ENCODE results near the gene C10orf67.

C10orf67 gene

GRCh38 chr10:23199768-23200511 is 144.7 kb downstream of the C10orf67 start:
- peaks cover 100% of the 10 kb centered on the region for H3K27me3 ChIP-seq (ENCODE audit: insufficient read depth, low read length)
- no peak overlapping the region for H3K9ac ChIP-seq (ENCODE audit: low read depth, low read length)
- H3K27ac ChIP-seq (ENCODE audit: low read length) = no peak overlapping the region
- H3K36me3 ChIP-seq (ENCODE audit: insufficient read depth, low read depth, low read length) = no peaks in the 10 kb centered on the region
- H3K9me3 ChIP-seq (ENCODE audit: insufficient read depth, low read depth, low read length) = 0 out of 2 replicates have a peak, but pooled peaks cover 7% of the 10 kb centered on the region
- peaks cover 7% of the 10 kb centered on the region; the same call in 1 of the 2 replicates for H3K4me1 ChIP-seq (ENCODE audit: insufficient read depth, low read length)
- peak overlapping the region; percentile 66; the same call in 1 of the 2 replicates for H3K4me3 ChIP-seq (ENCODE audit: low read length)

DNA sequence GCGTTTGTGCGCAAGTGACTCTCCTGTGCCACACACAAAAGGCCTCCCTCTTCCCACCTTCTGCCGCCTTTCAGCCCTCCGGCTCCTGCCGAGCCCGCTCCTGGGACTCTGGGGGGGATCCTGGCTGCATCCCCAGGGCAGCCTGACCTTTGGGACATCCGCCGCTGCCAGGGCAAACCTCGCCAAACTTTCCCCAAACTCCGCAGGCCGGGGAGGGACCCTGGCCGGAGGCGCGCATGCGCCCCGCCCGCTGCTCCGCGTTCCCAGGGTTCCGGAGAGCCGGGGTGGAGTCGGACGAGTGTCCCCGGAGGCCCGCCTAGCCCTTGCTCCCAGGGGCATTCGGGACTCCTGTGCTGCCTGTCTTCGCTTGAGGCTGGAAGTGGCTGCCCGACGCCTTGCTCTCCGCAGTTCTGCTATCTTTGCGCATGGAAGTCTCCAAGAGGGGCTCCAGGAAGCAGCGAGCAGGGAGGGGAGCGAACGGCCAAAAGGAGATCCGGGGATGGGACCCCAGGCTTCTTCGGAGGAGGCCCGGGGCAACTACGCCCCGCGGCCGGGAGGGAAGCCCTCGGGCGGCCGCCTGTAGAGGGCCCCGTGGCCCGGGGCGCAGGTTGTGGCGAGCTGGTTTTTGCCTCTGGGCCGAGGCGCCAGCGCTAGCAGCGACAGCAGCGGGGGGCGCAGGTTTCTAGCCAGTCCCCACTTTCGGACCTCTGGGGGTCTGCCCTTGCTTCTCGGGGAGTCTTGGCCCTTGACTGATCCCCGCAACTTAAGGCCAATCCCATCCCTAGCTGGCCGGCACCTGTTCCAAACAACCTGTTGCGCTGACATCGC is 145.4 kb downstream of the C10orf67 start:
- Histone ChIP-seq H3K9ac (ENCODE audit: low read depth, low read length) (no peak overlapping the region), H3K4me1 (ENCODE audit: insufficient read depth, low read length) (peaks cover 2% of the 10 kb centered on the region; the same call in 1 of the 2 replicates), H3K36me3 (ENCODE audit: insufficient read depth, low read depth, low read length) (no peaks in the 10 kb centered on the region), H3K9me3 (ENCODE audit: insufficient read depth, low read depth, low read length) (peaks cover 14% of the 10 kb centered on the region; the same call in 1 of the 2 replicates), H3K4me3 (ENCODE audit: low read length) (peak overlapping the region; percentile 66), H3K27me3 (ENCODE audit: insufficient read depth, low read length) (peaks cover 100% of the 10 kb centered on the region), H3K27ac (ENCODE audit: low read length) (no peak overlapping the region)

DNA sequence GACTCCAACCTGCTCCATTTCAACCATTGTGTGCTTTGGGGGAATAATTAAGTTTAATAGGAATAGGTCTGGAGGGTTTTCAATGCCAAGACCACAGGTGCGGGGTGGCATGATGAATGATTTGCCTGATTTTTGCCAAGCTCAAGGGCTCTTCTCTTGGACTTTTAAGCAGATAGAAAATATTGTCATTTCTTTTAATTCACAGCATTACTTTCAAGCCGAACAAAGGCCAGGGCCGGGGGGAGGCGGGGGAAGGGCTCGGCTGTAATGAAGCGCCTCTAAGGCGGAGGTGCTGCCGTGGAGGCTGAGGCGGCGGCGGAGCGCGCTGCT is 146.0 kb downstream of the C10orf67 start:
- Histone ChIP-seq H3K27ac (ENCODE audit: low read length) (no peak overlapping the region), H3K36me3 (ENCODE audit: insufficient read depth, low read depth, low read length) (no peaks in the 10 kb centered on the region), H3K9me3 (ENCODE audit: insufficient read depth, low read depth, low read length) (peaks cover 16% of the 10 kb centered on the region; the same call in 1 of the 2 replicates), H3K9ac (ENCODE audit: low read depth, low read length) (no peak overlapping the region), H3K4me1 (ENCODE audit: insufficient read depth, low read length) (0 out of 2 replicates have a peak, but pooled peaks cover 2% of the 10 kb centered on the region), H3K4me3 (ENCODE audit: low read length) (peak overlapping the region; percentile 66; the same call in 1 of the 2 replicates), H3K27me3 (ENCODE audit: insufficient read depth, low read length) (peaks cover 100% of the 10 kb centered on the region)

DNA sequence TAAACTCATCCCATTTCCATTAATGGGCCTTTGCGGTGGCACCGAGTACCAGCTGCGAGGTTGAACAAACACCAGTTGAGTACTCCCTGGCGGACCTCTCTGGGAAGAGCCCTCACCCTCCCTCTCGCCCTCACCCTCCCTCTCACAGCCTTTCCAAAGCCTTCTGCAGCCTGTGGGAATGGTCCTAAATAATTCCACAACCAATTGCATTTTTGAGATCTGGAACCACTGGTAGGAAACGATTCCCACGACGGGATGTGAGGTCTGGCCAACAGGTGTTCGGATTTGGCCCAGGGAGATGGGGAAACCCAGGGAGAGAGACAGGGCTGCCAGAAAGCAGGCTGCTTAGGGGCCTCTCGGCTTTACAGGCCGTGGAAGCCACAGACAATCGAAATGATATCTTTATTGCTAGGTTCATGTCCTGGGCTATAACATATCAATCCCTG is 147.2 kb downstream of the C10orf67 start:
- Histone ChIP-seq H3K27me3 (ENCODE audit: insufficient read depth, low read length) (peaks cover 100% of the 10 kb centered on the region), H3K9me3 (ENCODE audit: insufficient read depth, low read depth, low read length) (peaks cover 16% of the 10 kb centered on the region; the same call in 1 of the 2 replicates), H3K9ac (ENCODE audit: low read depth, low read length) (no peak overlapping the region), H3K4me1 (ENCODE audit: insufficient read depth, low read length) (0 out of 2 replicates have a peak, but pooled peaks cover 2% of the 10 kb centered on the region), H3K36me3 (ENCODE audit: insufficient read depth, low read depth, low read length) (no peaks in the 10 kb centered on the region), H3K27ac (ENCODE audit: low read length) (no peak overlapping the region), H3K4me3 (ENCODE audit: low read length) (no peak overlapping the region)

DNA sequence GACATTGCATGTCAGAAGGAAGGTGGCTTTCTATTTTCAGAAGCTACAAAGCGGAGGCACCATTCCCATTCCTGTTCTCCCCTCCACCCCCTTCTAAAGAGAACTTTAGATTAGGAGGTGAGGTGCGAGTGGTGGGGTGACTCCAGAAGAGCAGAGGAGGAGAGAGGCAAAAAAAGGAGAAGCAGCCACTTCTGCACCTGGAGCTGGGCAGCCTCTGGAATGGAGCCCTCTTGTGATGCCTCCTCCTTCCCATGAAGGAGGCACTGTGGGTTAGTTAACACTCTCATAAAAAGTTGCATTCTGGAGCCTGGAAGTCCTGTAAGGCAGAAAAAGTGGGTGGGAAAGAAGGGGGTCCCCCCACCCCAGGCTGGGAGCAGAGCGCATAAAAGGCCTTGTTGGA is 147.7 kb downstream of the C10orf67 start:
- Histone ChIP-seq H3K36me3 (ENCODE audit: insufficient read depth, low read depth, low read length) (no peaks in the 10 kb centered on the region), H3K27me3 (ENCODE audit: insufficient read depth, low read length) (peaks cover 100% of the 10 kb centered on the region), H3K4me3 (ENCODE audit: low read length) (no peak overlapping the region), H3K9me3 (ENCODE audit: insufficient read depth, low read depth, low read length) (peaks cover 13% of the 10 kb centered on the region; the same call in 1 of the 2 replicates), H3K27ac (ENCODE audit: low read length) (no peak overlapping the region), H3K9ac (ENCODE audit: low read depth, low read length) (no peak overlapping the region), H3K4me1 (ENCODE audit: insufficient read depth, low read length) (0 out of 2 replicates have a peak, but pooled peaks cover 2% of the 10 kb centered on the region)

GRCh38 chr10:23195846-23196600 is 148.6 kb downstream of the C10orf67 start:
- H3K4me3 ChIP-seq (ENCODE audit: low read length) = no peak overlapping the region
- H3K9ac ChIP-seq (ENCODE audit: low read depth, low read length) = no peak overlapping the region
- peaks cover 13% of the 10 kb centered on the region; the same call in 1 of the 2 replicates for H3K9me3 ChIP-seq (ENCODE audit: insufficient read depth, low read depth, low read length)
- H3K36me3 ChIP-seq (ENCODE audit: insufficient read depth, low read depth, low read length) = no peaks in the 10 kb centered on the region
- H3K4me1 ChIP-seq (ENCODE audit: insufficient read depth, low read length) = peaks cover 5% of the 10 kb centered on the region; the same call in 1 of the 2 replicates
- H3K27ac ChIP-seq (ENCODE audit: low read length) = no peak overlapping the region
- H3K27me3 ChIP-seq (ENCODE audit: insufficient read depth, low read length) = peaks cover 100% of the 10 kb centered on the region

DNA sequence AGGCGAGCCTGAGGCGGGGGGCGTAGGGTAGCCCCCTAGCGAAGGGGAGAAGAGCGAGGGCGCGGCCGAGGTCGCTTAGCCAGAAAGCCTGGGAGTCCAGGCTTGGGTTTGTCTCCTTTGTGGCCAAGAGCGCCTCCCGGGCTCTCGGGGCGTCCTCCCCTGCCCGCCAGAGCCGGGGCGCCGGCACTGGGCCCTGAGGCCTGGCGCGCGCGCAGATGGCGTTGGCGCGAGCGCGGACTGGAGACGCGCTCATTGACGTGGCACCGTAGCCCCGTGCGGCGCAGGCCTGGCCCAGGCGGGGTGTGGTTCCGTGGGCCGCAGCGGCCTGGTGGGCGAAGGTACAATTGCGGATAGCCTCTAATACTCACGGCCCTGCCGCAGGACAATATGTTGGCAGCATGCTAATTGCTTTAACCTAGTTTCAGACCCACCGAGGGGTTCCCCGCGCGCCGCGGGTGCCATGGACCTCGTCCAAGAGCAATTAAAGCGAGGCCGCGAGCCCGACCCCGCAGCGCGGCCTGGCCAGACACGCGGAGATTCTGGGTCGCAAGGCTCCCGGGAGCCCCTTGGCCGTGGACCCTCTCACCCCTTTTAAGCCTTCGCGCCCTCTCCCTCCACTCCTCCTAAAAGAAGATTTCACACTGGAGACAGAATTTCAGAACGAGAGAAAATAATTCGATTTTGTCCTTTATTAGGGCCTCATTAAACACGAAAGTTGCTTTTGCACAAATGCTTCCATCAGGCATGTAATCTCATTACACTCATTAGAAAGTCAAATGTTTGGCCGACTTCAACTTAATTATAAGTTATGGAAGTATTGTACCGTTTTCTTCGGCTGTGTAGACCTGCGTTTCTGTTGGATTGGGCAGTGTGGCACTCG is 149.4 kb downstream of the C10orf67 start:
- Histone ChIP-seq H3K4me1 (ENCODE audit: insufficient read depth, low read length) (peaks cover 13% of the 10 kb centered on the region; the same call in 1 of the 2 replicates), H3K27ac (ENCODE audit: low read length) (no peak overlapping the region), H3K4me3 (ENCODE audit: low read length) (no peak overlapping the region), H3K27me3 (ENCODE audit: insufficient read depth, low read length) (peaks cover 100% of the 10 kb centered on the region), H3K36me3 (ENCODE audit: insufficient read depth, low read depth, low read length) (no peaks in the 10 kb centered on the region), H3K9me3 (ENCODE audit: insufficient read depth, low read depth, low read length) (peaks cover 15% of the 10 kb centered on the region; the same call in 1 of the 2 replicates), H3K9ac (ENCODE audit: low read depth, low read length) (no peak overlapping the region)

DNA sequence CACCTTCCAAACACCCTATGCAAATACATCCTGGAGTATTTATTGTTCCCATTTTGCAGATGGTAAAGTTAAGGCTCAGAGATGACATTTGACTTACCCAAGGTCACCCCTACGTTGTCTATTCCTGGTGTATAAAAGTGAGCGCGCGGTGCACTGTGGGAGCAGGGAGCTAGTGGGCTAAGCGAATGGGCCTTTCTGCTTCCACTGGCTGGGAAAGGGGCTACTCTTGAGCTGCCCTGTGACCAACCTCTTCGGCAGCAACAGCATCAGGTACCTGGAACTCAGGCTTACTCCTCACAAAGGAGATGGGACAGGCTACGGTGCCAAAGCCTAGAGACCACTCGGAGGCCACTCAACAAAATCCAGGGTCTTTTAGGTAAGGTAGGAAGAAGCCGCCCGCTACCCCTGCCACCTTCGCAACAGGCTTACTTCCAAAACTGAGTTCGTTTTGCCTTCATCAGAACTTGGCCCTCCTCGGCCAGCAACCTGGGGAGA is 150.1 kb downstream of the C10orf67 start:
- no peaks in the 10 kb centered on the region for H3K36me3 ChIP-seq (ENCODE audit: insufficient read depth, low read depth, low read length)
- no peak overlapping the region for H3K27ac ChIP-seq (ENCODE audit: low read length)
- H3K4me1 ChIP-seq (ENCODE audit: insufficient read depth, low read length) = peaks cover 11% of the 10 kb centered on the region; the same call in 1 of the 2 replicates
- peaks cover 100% of the 10 kb centered on the region for H3K27me3 ChIP-seq (ENCODE audit: insufficient read depth, low read length)
- H3K9ac ChIP-seq (ENCODE audit: low read depth, low read length) = no peak overlapping the region
- peaks cover 16% of the 10 kb centered on the region; the same call in 1 of the 2 replicates for H3K9me3 ChIP-seq (ENCODE audit: insufficient read depth, low read depth, low read length)
- H3K4me3 ChIP-seq (ENCODE audit: low read length) = no peak overlapping the region

GRCh38 chr10:23193435-23194074 is 151.0 kb downstream of the C10orf67 start:
- Histone ChIP-seq H3K36me3 (ENCODE audit: insufficient read depth, low read depth, low read length) (no peaks in the 10 kb centered on the region), H3K4me1 (ENCODE audit: insufficient read depth, low read length) (peaks cover 11% of the 10 kb centered on the region; the same call in 1 of the 2 replicates), H3K27me3 (ENCODE audit: insufficient read depth, low read length) (peaks cover 100% of the 10 kb centered on the region), H3K9me3 (ENCODE audit: insufficient read depth, low read depth, low read length) (peaks cover 16% of the 10 kb centered on the region; the same call in 1 of the 2 replicates), H3K4me3 (ENCODE audit: low read length) (no peak overlapping the region), H3K27ac (ENCODE audit: low read length) (no peak overlapping the region), H3K9ac (ENCODE audit: low read depth, low read length) (no peak overlapping the region)

Data from iPS-20b (cell line).